Glomerular visceral epithelial cell (primary cell): ENCODE results near the gene FAM186B.
A peak's percentile ranks its signal among the peaks of the same experiment; 100 is the strongest.

Experiments used
- DNase-seq: peaks from one replicate; pipeline ENCODE4 v3.0.0-alpha.2; 2016; ENCODE audit errors: extremely low spot score

Gene FAM186B

GRCh38 chr12:49609059-49609874, 3.8 kb upstream of the FAM186B start:
- no peak for DNase-seq

GRCh38 chr12:49604856-49605255, 583 bp downstream of the FAM186B start:
- no peak for DNase-seq

GRCh38 chr12:49603721-49604120, 1.7 kb downstream of the FAM186B start:
- no peak for DNase-seq

- DNase-seq = no peak
Measured at GRCh38 chr12:49599961-49600360, 5.5 kb downstream of the FAM186B start.

GRCh38 chr12:49598527-49598926, 6.9 kb downstream of the FAM186B start:
- no peak for DNase-seq

GRCh38 chr12:49588721-49589516, 16.5 kb downstream of the FAM186B start:
- no peak for DNase-seq

- DNase-seq = no peak
Measured at GRCh38 chr12:49588281-49588680, 17.2 kb downstream of the FAM186B start.

GRCh38 chr12:49587174-49587908, 18.1 kb downstream of the FAM186B start:
- no peak for DNase-seq

- no peak for DNase-seq
Measured at GRCh38 chr12:49585477-49586459, 19.7 kb downstream of the FAM186B start.

GRCh38 chr12:49584591-49584990, 20.8 kb downstream of the FAM186B start:
- no peak for DNase-seq

- no peak for DNase-seq
Measured at GRCh38 chr12:49583366-49584094, 21.9 kb downstream of the FAM186B start.

GRCh38 chr12:49582850-49583249, 22.6 kb downstream of the FAM186B start:
- DNase-seq = no peak

- no peak for DNase-seq
Measured at GRCh38 chr12:49582201-49582600, 23.2 kb downstream of the FAM186B start.

GRCh38 chr12:49580572-49581535, 24.6 kb downstream of the FAM186B start:
- peak; percentile 89 for DNase-seq

GRCh38 chr12:49578471-49579112, 26.8 kb downstream of the FAM186B start:
- no peak for DNase-seq

GRCh38 chr12:49577589-49578315, 27.7 kb downstream of the FAM186B start:
- DNase-seq = no peak

GRCh38 chr12:49568442-49569162, 36.8 kb downstream of the FAM186B start:
- DNase-seq = peak; percentile 16
